DLD1 (cell line): ENCODE measurements around the gene PTPRM.
"Not testable (repeated sequence)": the region's sequence is repeated elsewhere in the genome, so short reads cannot be mapped to it uniquely, and the experiment has no call there.

Experiments
- in situ Hi-C: cut with HindIII; loops from 2 replicates; pipeline ENCODE4 v1.10.0; 2017; ENCODE audit warnings: low sequenced_read_pairs

The PTPRM gene

GRCh38 chr18:8435376-8435775 lies 868.3 kb downstream of the PTPRM start:
- in situ Hi-C loops: no loop called here

GRCh38 chr18:8439055-8439454 lies 871.9 kb downstream of the PTPRM start:
- in situ Hi-C loops: no loop called here

- in situ Hi-C loops: no loop called here
Measured at GRCh38 chr18:8443505-8443904, 876.4 kb downstream of the PTPRM start.

- in situ Hi-C loops: not testable (repeated sequence)
Measured at GRCh38 chr18:8446936-8447335, 879.8 kb downstream of the PTPRM start.

GRCh38 chr18:8448130-8448529 lies 881.0 kb downstream of the PTPRM start:
- in situ Hi-C loops: no loop called here

- in situ Hi-C loops: no loop called here
Measured at GRCh38 chr18:8450013-8450412, 882.9 kb downstream of the PTPRM start.

GRCh38 chr18:8450898-8451665 lies 884.0 kb downstream of the PTPRM start:
- in situ Hi-C loops: no loop called here

- in situ Hi-C loops: no loop called here
Measured at GRCh38 chr18:8453528-8453927, 886.4 kb downstream of the PTPRM start.

GRCh38 chr18:8454136-8454535 lies 887.0 kb downstream of the PTPRM start:
- in situ Hi-C loops: no loop called here

- in situ Hi-C loops: no loop called here
Measured at GRCh38 chr18:8455661-8456614, 888.8 kb downstream of the PTPRM start.
